WTC11 (cell line): ENCODE results near the gene SHF. TPM values are rescaled to one million over a fixed set of nuclear protein-coding genes. Genes with fewer than 3 reads are reported as not detected.

ENCODE experiments used
- ATAC-seq: fragments of 200-7000 bp; cut with Tn5 transposase; 2 replicates; pipeline ENCODE4 v1.10.0; 2021; ENCODE audit warnings: mild to moderate bottlenecking, moderate library complexity
- CTCF ChIA-PET: fragments of 300-600 bp; sonication (Branson Sonifier 250); formaldehyde crosslinking; loops from one replicate; lab custom pipeline; 2021; ENCODE audit warnings: antibody characterized with exemption; lab: Charles Lee
- POLR2A ChIA-PET: fragments of 350-600 bp; sonication (Branson Sonifier 250); formaldehyde crosslinking; loops from one replicate; lab custom pipeline; 2021; ENCODE audit warnings: antibody characterized with exemption; lab: Charles Lee
- DNase-seq: peaks from one replicate; pipeline ENCODE4 v3.0.0; 2021; ENCODE audit warnings: low spot score
- H3K27ac Mint-ChIP-seq: 2 replicates; pipeline ENCODE4 v1.8.0; 2021; ENCODE audit warnings: mixed read lengths
- H3K27me3 Mint-ChIP-seq: 2 replicates; pipeline ENCODE4 v1.8.0; 2021; ENCODE audit warnings: low read depth, mild to moderate bottlenecking, moderate library complexity, mixed read lengths
- H3K36me3 Mint-ChIP-seq: 2 replicates; pipeline ENCODE4 v1.8.0; 2021; ENCODE audit warnings: mixed read lengths
- H3K4me1 Mint-ChIP-seq: 2 replicates; pipeline ENCODE4 v1.8.0; 2022; ENCODE audit warnings: mixed read lengths
- H3K4me3 Mint-ChIP-seq: 2 replicates; pipeline ENCODE4 v1.8.0; 2021; ENCODE audit warnings: mild to moderate bottlenecking, moderate library complexity, mixed read lengths
- H3K9me3 Mint-ChIP-seq: 2 replicates; pipeline ENCODE4 v1.8.0; 2021; ENCODE audit warnings: mixed read lengths
- AR ChIP-seq: fragments of 250-450 bp; sonication (Bioruptor Pico); IDR thresholded peaks from 2 replicates; pipeline ENCODE4 v1.9.0; 2021; ENCODE audit warnings: mild to moderate bottlenecking
- ATF1 ChIP-seq: sonication (generic); formaldehyde crosslinking; IDR thresholded peaks from 2 replicates; pipeline ENCODE4 v1.8.1; 2023; ENCODE audit warnings: mild to moderate bottlenecking, moderate library complexity, missing genetic modification reagents
- CDX4 ChIP-seq: fragments of 250-450 bp; sonication (Bioruptor Pico); IDR thresholded peaks from 2 replicates; pipeline ENCODE4 v1.9.0; 2021; ENCODE audit warnings: moderate library complexity, mild to moderate bottlenecking, inconsistent platforms, borderline replicate concordance
- CREB1 ChIP-seq: sonication (generic); formaldehyde crosslinking; IDR thresholded peaks from 2 replicates; pipeline ENCODE4 v1.8.0; 2023; ENCODE audit warnings: mild to moderate bottlenecking, missing genetic modification reagents
- E2F5 ChIP-seq: sonication (generic); formaldehyde crosslinking; IDR thresholded peaks from 2 replicates; pipeline ENCODE4 v1.8.1; 2022; ENCODE audit warnings: mild to moderate bottlenecking, moderate library complexity, missing genetic modification reagents
- ELF4 ChIP-seq: sonication (generic); formaldehyde crosslinking; IDR thresholded peaks from 2 replicates; pipeline ENCODE4 v1.8.1; 2022; ENCODE audit warnings: low read depth, mild to moderate bottlenecking, moderate library complexity, missing genetic modification reagents
- ERG ChIP-seq: fragments of 250-450 bp; sonication (Bioruptor Pico); IDR thresholded peaks from 2 replicates; pipeline ENCODE4 v1.8.0; 2021; ENCODE audit warnings: mild to moderate bottlenecking
- ESRRA ChIP-seq: sonication (generic); formaldehyde crosslinking; IDR thresholded peaks from 2 replicates; pipeline ENCODE4 v1.8.1; 2022; ENCODE audit warnings: mild to moderate bottlenecking, missing genetic modification reagents, borderline replicate concordance
- FOXJ3 ChIP-seq: sonication (generic); formaldehyde crosslinking; IDR thresholded peaks from 2 replicates; pipeline ENCODE4 v1.9.0; 2021; ENCODE audit warnings: missing genetic modification reagents, mild to moderate bottlenecking, borderline replicate concordance
- GTF2I ChIP-seq: fragments of 250-450 bp; sonication (Bioruptor Pico); conservative IDR thresholded peaks from 2 replicates; pipeline ENCODE4 v1.4.0; 2021; ENCODE audit warnings: mild to moderate bottlenecking
- HMGXB4 ChIP-seq: sonication (generic); formaldehyde crosslinking; IDR thresholded peaks from 2 replicates; pipeline ENCODE4 v1.8.1; 2023; ENCODE audit warnings: mild to moderate bottlenecking, moderate library complexity, missing genetic modification reagents
- IRF1 ChIP-seq: sonication (generic); formaldehyde crosslinking; IDR thresholded peaks from 2 replicates; pipeline ENCODE4 v1.8.0; 2023; ENCODE audit warnings: missing genetic modification reagents
- JUN ChIP-seq: sonication (generic); formaldehyde crosslinking; IDR thresholded peaks from 2 replicates; pipeline ENCODE4 v1.8.0; 2023; ENCODE audit warnings: mild to moderate bottlenecking, missing genetic modification reagents
- MAX ChIP-seq: sonication (generic); formaldehyde crosslinking; IDR thresholded peaks from 2 replicates; pipeline ENCODE4 v1.8.0; 2022; ENCODE audit warnings: mild to moderate bottlenecking, missing genetic modification reagents
- OVOL2 ChIP-seq: fragments of 250-450 bp; sonication (Bioruptor Pico); IDR thresholded peaks from 2 replicates; pipeline ENCODE4 v1.9.0; 2021; ENCODE audit warnings: mild to moderate bottlenecking, borderline replicate concordance
- RORB ChIP-seq: fragments of 250-450 bp; sonication (Bioruptor Pico); IDR thresholded peaks from 2 replicates; pipeline ENCODE4 v1.9.0; 2021; ENCODE audit warnings: mild to moderate bottlenecking
- SP1 ChIP-seq: sonication (generic); formaldehyde crosslinking; conservative IDR thresholded peaks from 2 replicates; pipeline ENCODE4 v1.8.1; 2022; ENCODE audit warnings: missing genetic modification reagents
- TCF7 ChIP-seq: sonication (generic); formaldehyde crosslinking; IDR thresholded peaks from 2 replicates; pipeline ENCODE4 v1.8.0; 2022; ENCODE audit warnings: mild to moderate bottlenecking, low read depth, missing genetic modification reagents, moderate library complexity
- TP53 ChIP-seq: sonication (generic); formaldehyde crosslinking; IDR thresholded peaks from 2 replicates; pipeline ENCODE4 v1.8.1; 2023; ENCODE audit warnings: mild to moderate bottlenecking, missing genetic modification reagents
- USF1 ChIP-seq: sonication (generic); formaldehyde crosslinking; IDR thresholded peaks from 2 replicates; pipeline ENCODE4 v1.8.0; 2022; ENCODE audit warnings: mild to moderate bottlenecking, missing genetic modification reagents
- USF2 ChIP-seq: sonication (generic); formaldehyde crosslinking; IDR thresholded peaks from 2 replicates; pipeline ENCODE4 v1.8.1; 2023; ENCODE audit warnings: mild to moderate bottlenecking, missing genetic modification reagents, moderate library complexity
- ZNF138 ChIP-seq: sonication (generic); formaldehyde crosslinking; conservative IDR thresholded peaks from 2 replicates; pipeline ENCODE4 v1.8.1; 2022; ENCODE audit warnings: mild to moderate bottlenecking, moderate library complexity, missing genetic modification reagents
- ZNF512 ChIP-seq: sonication (generic); formaldehyde crosslinking; IDR thresholded peaks from 2 replicates; pipeline ENCODE4 v1.8.1; 2022; ENCODE audit warnings: missing genetic modification reagents, borderline replicate concordance
- total RNA-seq: library from RNA; stranded (reverse); gene quantifications from 3 replicates; pipeline ENCODE4 v1.2.3, GENCODE V29; 2021

SHF gene
- total RNA-seq, 1 experiment from 2014 or later = 30.6 TPM

GRCh38 chr15:45201557-45201859 lies 13.7 kb upstream of the SHF start (continued):
- TF ChIP-seq CDX4 (no peak), OVOL2 (CRISPR knock-in tag) (no peak), ELF4 (CRISPR knock-in tag) (no peak), ZNF138 (CRISPR knock-in tag) (no peak)
- TF ChIP-seq, all 79 proteins: peak for 0

- H3K27me3 Mint-ChIP-seq = peaks cover 7% of the 10 kb centered on the region
- H3K9me3 Mint-ChIP-seq = no peaks in the 10 kb centered on the region
- H3K4me1 Mint-ChIP-seq = peaks cover 4% of the 10 kb centered on the region
- ChIA-PET POLR2A (interaction anchor here (1.0 to 1.8 kb wide), 4 partner anchors 13 to 38 kb away, joined by 4 to 6 read pairs (median 4); partner anchors contain the start of gene SHF), CTCF (interaction anchor here (0.8 to 9.5 kb wide), 10 partner anchors 13 to 256 kb away, joined by 3 to 156 read pairs (median 4); partner anchors contain the start of gene SHF)
- H3K4me3 Mint-ChIP-seq = no peak overlapping the region
- ATAC-seq (peak; percentile 8), DNase-seq (peak; percentile 93)
- H3K27ac Mint-ChIP-seq = no peak overlapping the region
- no peaks in the 10 kb centered on the region for H3K36me3 Mint-ChIP-seq
- no peak for TF ChIP-seq USF2 (CRISPR knock-in tag)
- TF ChIP-seq RORB (CRISPR knock-in tag) = no peak
- no peak for TF ChIP-seq FOXJ3 (CRISPR knock-in tag)
- TF ChIP-seq AR = no peak
- TF ChIP-seq HMGXB4 (CRISPR knock-in tag) = peak; percentile 86; the same call in 1 of the 2 replicates
- no peak for TF ChIP-seq TP53 (CRISPR knock-in tag)
- no peak for TF ChIP-seq TCF7 (CRISPR knock-in tag)
- peak; percentile 27; the same call in 1 of the 2 replicates for TF ChIP-seq MAX (CRISPR knock-in tag)
- TF ChIP-seq E2F5 (CRISPR knock-in tag) = no peak
- no peak for TF ChIP-seq ATF1 (CRISPR knock-in tag)
- TF ChIP-seq GTF2I (CRISPR knock-in tag) = no peak
- no peak for TF ChIP-seq CREB1 (CRISPR knock-in tag)
- TF ChIP-seq SP1 (CRISPR knock-in tag) = 0 out of 2 replicates have a peak, but pooled peaks have one; percentile 20
- TF ChIP-seq IRF1 (CRISPR knock-in tag) = no peak
- no peak for TF ChIP-seq ESRRA
- peak; percentile 75; the same call in 1 of the 2 replicates for TF ChIP-seq JUN
- peak; percentile 26; the same call in 1 of the 2 replicates for TF ChIP-seq USF1 (CRISPR knock-in tag)
- no peak for TF ChIP-seq ERG
- TF ChIP-seq ZNF512 (CRISPR knock-in tag) = no peak
Observed at GRCh38 chr15:45200799-45201556, 13.2 kb upstream of the SHF start.
